NT2/D1 (cell line): Measurements from ENCODE around the gene PLCH2.

Experiments
- DNase-seq: peaks from one replicate; pipeline ENCODE4 v3.0.0-alpha.2; 2011; ENCODE audit warnings: low read depth, low spot score
- H3K27me3 ChIP-seq: 2 replicates; pipeline ENCODE4 v1.6.0; 2011; ENCODE audit warnings: mild to moderate bottlenecking; ENCODE audit not compliant: insufficient read length, insufficient read depth
- H3K36me3 ChIP-seq: 2 replicates; pipeline ENCODE4 v1.6.1; 2011; ENCODE audit warnings: mild to moderate bottlenecking, low read length, mixed read lengths; ENCODE audit not compliant: insufficient read depth, insufficient read length
- H3K4me1 ChIP-seq: 2 replicates; pipeline ENCODE4 v1.5.1; 2011; ENCODE audit not compliant: insufficient read depth, insufficient read length
- H3K4me3 ChIP-seq: 2 replicates; pipeline ENCODE4 v1.5.1; 2011; ENCODE audit warnings: low read depth; ENCODE audit not compliant: insufficient read length
- H3K9ac ChIP-seq: 2 replicates; pipeline ENCODE4 v1.6.0; 2011; ENCODE audit warnings: low read depth; ENCODE audit not compliant: insufficient read length
- H3K9me3 ChIP-seq: 2 replicates; pipeline ENCODE4 v1.5.1; 2011; ENCODE audit warnings: mild to moderate bottlenecking, low read length; ENCODE audit not compliant: insufficient read depth
- SUZ12 ChIP-seq: IDR thresholded peaks from 2 replicates; pipeline ENCODE4 v1.6.1; 2011; ENCODE audit not compliant: insufficient read length, insufficient read depth; ENCODE audit errors: extremely low read depth
- YY1 ChIP-seq: IDR thresholded peaks from 2 replicates; pipeline ENCODE4 v1.6.1; 2011; ENCODE audit not compliant: insufficient read length, insufficient read depth
- ZNF274 ChIP-seq: IDR thresholded peaks from 2 replicates; pipeline ENCODE4 v1.6.1; 2011; ENCODE audit warnings: mild to moderate bottlenecking, low read depth, low read length

Gene PLCH2

GRCh38 chr1:2470290-2471158, 5.6 kb upstream of the PLCH2 start:
- Histone ChIP-seq H3K27me3 (peaks cover 8% of the 10 kb centered on the region), H3K36me3 (no peaks in the 10 kb centered on the region), H3K9me3 (no peaks in the 10 kb centered on the region), H3K4me3 (no peak overlapping the region), H3K4me1 (peaks cover 23% of the 10 kb centered on the region), H3K9ac (no peak overlapping the region)
- no peak for TF ChIP-seq ZNF274
- no peak for DNase-seq

- Histone ChIP-seq H3K9me3 (no peaks in the 10 kb centered on the region), H3K36me3 (no peaks in the 10 kb centered on the region), H3K27me3 (peaks cover 8% of the 10 kb centered on the region), H3K9ac (no peak overlapping the region), H3K4me1 (peaks cover 27% of the 10 kb centered on the region), H3K4me3 (no peak overlapping the region)
- no peak for DNase-seq
- TF ChIP-seq YY1 (no peak), SUZ12 (no peak), ZNF274 (no peak)
These were observed 5.0 kb upstream of the PLCH2 start for GRCh38 chr1:2471159-2471471.

DNA sequence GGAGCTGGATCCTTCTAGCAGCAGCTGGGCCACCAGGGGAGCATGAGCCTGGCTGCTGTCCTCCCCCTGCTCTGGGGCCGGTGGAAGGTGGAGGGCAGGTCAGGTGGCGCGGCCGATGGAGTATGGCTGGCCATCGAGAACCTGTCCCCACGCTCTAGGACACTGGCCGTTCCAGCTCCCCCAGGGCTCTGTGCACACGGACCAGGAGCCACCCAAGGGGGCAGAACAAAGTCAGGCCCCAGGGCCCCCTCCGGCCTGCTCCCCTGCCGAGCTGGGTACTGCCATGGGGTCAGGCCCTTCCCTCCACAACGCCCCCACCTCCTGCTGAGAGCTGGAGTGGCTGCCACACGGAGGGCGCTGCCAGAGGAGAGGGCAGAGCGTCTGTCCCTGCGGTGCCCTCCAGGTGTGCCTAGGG, 4.5 kb upstream of the PLCH2 start:
- Histone ChIP-seq H3K36me3 (no peaks in the 10 kb centered on the region), H3K9me3 (no peaks in the 10 kb centered on the region), H3K9ac (no peak overlapping the region), H3K27me3 (peaks cover 8% of the 10 kb centered on the region), H3K4me3 (no peak overlapping the region), H3K4me1 (peaks cover 30% of the 10 kb centered on the region)
- TF ChIP-seq ZNF274 (no peak), YY1 (no peak), SUZ12 (no peak)
- no peak for DNase-seq

DNA sequence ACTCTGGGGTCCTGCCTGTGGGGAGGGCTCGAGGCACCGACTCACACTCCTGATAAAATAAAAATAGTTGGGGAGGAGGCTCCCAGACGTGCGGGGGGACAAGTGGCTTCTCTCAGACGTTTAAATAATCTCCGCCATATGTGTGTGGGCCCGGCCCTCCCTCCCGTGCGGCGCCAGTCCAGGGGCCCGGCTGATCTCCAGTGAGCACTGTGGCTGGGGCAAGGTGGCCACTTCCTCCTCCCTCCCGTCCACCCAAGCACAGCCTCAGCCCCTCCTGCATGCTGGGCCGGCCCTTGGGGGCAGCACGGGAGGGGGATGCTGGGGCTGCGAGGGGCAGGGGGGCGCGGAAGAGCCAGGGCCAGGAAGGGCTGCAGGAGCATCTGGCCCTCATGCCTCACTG, 4.0 kb upstream of the PLCH2 start:
- TF ChIP-seq YY1 (no peak), SUZ12 (no peak), ZNF274 (no peak)
- peaks cover 8% of the 10 kb centered on the region for H3K27me3 ChIP-seq
- H3K4me3 ChIP-seq = no peak overlapping the region
- H3K4me1 ChIP-seq = peaks cover 32% of the 10 kb centered on the region
- no peak overlapping the region for H3K9ac ChIP-seq
- DNase-seq = no peak
- no peaks in the 10 kb centered on the region for H3K36me3 ChIP-seq
- no peaks in the 10 kb centered on the region for H3K9me3 ChIP-seq

DNA sequence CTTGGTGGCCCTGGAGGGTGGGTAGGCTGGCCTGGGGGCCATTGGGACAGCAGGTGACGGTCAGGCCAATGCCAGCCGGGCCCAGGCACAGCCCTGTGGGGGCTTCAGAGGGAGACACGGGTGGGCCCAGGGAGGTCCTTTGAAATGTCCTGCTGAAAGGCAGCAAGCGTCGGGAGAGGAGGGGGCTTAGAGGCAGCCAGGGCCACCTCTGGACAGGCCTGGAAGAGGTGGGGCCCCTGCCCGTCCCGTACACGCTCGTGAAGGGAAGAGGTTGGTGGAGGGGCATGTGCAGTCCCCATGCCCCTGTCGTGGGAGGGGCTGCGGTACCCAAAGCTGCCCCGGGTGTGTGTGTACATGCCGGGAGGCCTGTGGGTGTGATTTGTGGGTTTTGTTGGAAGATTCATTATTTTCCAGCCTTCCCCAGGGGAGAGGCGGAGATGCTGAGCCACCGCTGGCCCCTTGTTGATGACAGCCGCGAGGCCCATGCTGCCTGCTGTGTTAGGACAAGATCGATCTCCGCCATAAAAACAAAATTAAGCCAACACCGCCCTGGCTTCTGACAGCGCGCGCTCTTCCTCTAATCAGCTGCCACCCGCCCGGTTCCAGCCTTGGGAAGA, 3.4 kb upstream of the PLCH2 start:
- TF ChIP-seq SUZ12 = no peak
- TF ChIP-seq YY1 = no peak
- no peak for TF ChIP-seq ZNF274
- Histone ChIP-seq H3K4me3 (no peak overlapping the region), H3K27me3 (peaks cover 8% of the 10 kb centered on the region), H3K9me3 (no peaks in the 10 kb centered on the region), H3K9ac (no peak overlapping the region), H3K36me3 (no peaks in the 10 kb centered on the region), H3K4me1 (peaks cover 34% of the 10 kb centered on the region)
- DNase-seq = no peak

GRCh38 chr1:2473198-2473597, 2.9 kb upstream of the PLCH2 start:
- peak overlapping the region; percentile 21 for H3K9ac ChIP-seq
- no peaks in the 10 kb centered on the region for H3K36me3 ChIP-seq
- H3K27me3 ChIP-seq = peaks cover 7% of the 10 kb centered on the region
- DNase-seq = no peak
- no peak overlapping the region for H3K4me3 ChIP-seq
- no peaks in the 10 kb centered on the region for H3K9me3 ChIP-seq
- peaks cover 36% of the 10 kb centered on the region for H3K4me1 ChIP-seq
- no peak for TF ChIP-seq SUZ12
- TF ChIP-seq ZNF274 = no peak
- TF ChIP-seq YY1 = no peak

DNA sequence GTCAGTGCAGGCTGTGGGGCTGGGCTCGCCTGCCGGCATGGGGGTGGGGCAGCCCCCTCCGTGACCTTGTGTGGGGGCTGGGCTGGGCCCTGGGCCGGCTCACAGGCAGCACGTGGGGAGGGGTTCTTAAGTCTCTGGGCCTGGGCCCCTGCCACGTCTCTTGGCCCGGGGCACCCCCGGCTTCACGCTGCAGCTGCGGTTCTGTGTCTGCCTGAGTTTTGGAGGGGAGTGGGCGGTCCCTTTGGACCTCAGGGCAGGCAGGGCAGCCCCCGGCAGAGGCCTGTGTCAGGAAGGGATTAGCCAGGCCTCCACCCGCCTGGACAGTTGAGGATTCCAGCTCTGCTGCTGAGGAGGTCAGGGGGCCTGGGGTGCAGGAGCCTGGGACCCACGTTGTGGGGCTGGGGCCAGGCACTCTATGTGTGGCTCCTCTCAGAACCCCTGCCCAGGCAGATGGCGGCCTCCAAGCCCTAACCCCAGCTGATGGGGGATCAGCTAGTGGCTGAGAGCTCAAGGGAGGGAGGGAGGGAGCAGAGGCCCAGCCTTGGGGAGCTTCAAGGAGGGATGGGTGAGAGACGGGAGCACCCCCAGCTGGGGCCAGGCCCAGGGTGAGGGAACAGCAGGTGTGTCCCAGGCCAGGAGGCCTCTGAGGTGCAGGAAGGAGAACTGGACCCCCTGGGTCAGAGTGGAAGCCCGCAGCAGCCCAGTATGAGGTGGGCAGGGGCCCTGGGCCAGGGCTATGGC, 1.8 kb upstream of the PLCH2 start:
- no peaks in the 10 kb centered on the region for H3K27me3 ChIP-seq
- DNase-seq = no peak
- H3K36me3 ChIP-seq = no peaks in the 10 kb centered on the region
- H3K4me1 ChIP-seq = peaks cover 32% of the 10 kb centered on the region
- no peaks in the 10 kb centered on the region for H3K9me3 ChIP-seq
- TF ChIP-seq ZNF274 (no peak), SUZ12 (no peak), YY1 (no peak)
- no peak overlapping the region for H3K9ac ChIP-seq
- H3K4me3 ChIP-seq = no peak overlapping the region
